Measurements from ENCODE around the gene CELA2B.

DNA sequence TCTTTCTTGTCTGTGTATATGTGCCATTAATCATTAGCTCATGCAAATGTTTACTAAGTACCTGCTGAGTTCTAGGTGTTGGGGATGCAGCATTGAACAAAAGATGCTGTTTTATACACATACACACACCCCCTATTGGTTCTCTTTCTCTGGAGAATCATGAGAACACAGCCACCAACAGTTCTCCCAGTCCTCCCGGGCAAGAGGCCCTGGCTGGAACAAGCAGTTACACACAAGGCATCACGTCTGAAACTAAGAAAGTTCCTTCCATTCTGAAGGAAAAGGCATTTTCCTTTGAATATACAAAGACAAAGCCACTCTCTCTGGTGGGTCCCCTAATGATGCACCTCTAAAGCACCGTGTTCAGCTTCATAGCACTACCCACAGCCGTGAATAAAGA, 37.3 kb downstream of the CELA2B start:
- no peak for TF ChIP-seq CTCF (conservative IDR thresholded peaks at IDR 0.05)
- TF ChIP-seq EZH2 (IDR thresholded peaks at IDR 0.05; ENCODE audit: low read depth): no peak

Measured in PC-9 (cell line).